ENCODE results near the gene ZBED3.

- TF ChIP-seq BRCA1 (IDR thresholded peaks at IDR 0.05; ENCODE audit: low read depth, low read length) (no peak), YY1 (IDR thresholded peaks at IDR 0.05; ENCODE audit: low read depth, low read length) (no peak), RAD21 (IDR thresholded peaks at IDR 0.05 in 1 of 2, conservative IDR thresholded peaks at IDR 0.05 in 1 of 2; ENCODE audit: low read depth in 2 of 2, low read length in 2 of 2) (no peak), POLR2A (IDR thresholded peaks at IDR 0.05; ENCODE audit: control extremely low read depth in 1 of 2, low read depth in 2 of 2, low read length in 2 of 2) (no peak), RNF2 (IDR thresholded peaks at IDR 0.05; ENCODE audit: borderline replicate concordance, low read depth, low read length, missing control alignments, poor library complexity, severe bottlenecking) (no peak), FOSL1 (IDR thresholded peaks at IDR 0.05; ENCODE audit: insufficient read depth, low read depth, low read length) (no peak), POLR2AphosphoS5 (IDR thresholded peaks at IDR 0.05; ENCODE audit: low read depth, low read length) (no peak), TBP (IDR thresholded peaks at IDR 0.05; ENCODE audit: low read depth, low read length) (no peak), EZH2 (IDR thresholded peaks at IDR 0.05; ENCODE audit: low read depth, low read length, severe bottlenecking) (no peak), CTCF (IDR thresholded peaks at IDR 0.05; ENCODE audit: control extremely low read depth in 1 of 3, insufficient read depth in 1 of 3, low read depth in 1 of 3, low read length in 3 of 3) (no peak), CREB1 (IDR thresholded peaks at IDR 0.05) (no peak), TEAD4 (IDR thresholded peaks at IDR 0.05; ENCODE audit: low read depth, low read length) (no peak), JUND (IDR thresholded peaks at IDR 0.05; ENCODE audit: low read length) (no peak)
Observed at GRCh38 chr5:77103457-77103856, 16.4 kb upstream of the ZBED3 start.
